ENCODE results near the gene SNX20.
A peak's percentile ranks its signal among the peaks of the same experiment; 100 is the strongest.

The SNX20 gene

DNA sequence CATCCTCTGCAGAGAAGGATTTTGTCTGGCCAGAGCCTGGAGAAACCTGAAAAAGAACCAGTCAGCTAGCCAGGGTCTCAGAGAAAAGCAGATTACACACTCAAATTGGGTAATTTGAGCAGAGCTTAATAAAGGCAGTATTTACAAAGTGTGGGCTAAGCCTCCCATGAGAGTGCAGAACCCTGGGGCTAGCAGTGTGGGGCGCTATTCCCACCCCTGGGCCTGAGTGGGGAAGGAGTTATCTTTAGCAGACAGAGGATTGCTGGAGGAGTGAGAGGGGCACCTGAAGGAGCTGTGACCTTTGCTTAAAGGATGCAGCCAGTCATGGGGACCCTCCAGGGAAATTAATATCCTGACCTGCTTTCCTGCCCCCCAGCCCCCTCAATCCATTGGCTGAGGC lies 46.2 kb downstream of the SNX20 start:
- DNase-seq (ENCODE audit: low read depth), result no peak

GRCh38 chr16:50634090-50634489 lies 47.0 kb downstream of the SNX20 start:
- no peak for DNase-seq (ENCODE audit: low read depth)

DNA sequence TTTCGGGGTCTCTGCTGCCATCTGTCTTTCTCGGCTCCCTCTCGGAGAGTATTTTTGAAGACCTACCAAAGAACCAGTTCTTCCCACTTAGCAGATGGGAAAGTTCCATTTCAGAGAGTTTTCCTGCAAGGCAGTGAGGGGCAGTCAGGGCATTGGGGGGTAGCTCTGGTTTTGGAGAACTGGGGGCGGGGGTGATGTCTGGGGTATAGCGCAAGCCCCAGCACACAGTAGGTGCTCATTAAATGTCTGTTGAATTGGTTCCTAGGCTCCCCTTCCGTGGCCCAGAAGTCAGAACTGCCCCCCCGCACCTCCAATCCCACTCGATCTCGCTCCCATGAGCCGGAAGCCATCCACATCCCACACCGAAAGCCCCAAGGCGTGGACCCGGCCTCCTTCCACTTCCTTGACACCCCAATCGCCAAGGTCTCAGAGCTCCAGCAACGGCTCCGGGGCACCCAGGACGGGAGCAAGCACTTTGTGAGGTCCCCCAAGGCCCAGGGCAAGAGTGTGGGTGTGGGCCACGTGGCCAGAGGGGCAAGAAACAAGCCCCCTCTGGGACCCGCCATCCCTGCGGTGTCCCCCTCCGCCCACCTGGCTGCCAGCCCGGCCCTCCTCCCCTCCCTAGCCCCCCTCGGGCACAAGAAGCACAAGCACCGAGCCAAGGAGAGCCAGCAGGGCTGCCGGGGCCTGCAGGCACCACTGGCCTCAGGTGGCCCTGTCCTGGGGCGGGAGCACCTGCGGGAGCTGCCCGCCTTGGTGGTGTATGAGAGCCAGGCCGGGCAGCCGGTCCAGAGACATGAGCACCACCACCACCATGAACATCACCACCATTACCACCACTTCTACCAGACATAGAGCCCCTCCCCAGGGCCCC lies 47.9 kb downstream of the SNX20 start:
- no peak for DNase-seq (ENCODE audit: low read depth)

DNA sequence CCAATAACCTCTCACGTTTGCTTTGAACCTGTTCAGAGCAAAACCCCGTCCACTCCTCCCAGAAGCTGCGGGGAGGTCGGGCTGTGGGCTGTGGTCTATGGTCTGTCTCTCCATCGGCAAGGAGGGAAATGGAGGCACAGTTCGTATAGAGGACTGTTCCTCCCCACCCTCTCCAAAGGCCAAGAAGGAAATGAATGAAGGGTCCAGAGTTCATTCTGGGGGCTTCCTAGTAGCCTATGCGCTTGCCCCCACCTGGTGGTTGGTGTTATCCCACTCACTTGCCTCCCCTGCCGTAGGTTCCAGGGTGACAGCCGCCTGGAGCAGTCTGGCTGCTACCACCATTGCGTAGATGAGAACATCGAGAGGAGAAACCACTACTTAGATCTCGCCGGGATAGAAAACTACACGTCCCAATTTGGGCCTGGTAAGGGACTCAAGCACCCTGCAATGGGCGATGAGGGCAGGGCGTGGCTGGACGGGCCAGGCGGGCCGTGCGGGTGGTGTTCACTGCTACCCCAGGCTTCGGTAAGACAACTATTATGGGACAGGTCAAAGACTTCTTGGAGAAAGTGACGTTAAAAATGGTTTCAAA lies 49.0 kb downstream of the SNX20 start:
- DNase-seq (ENCODE audit: low read depth), result no peak

GRCh38 chr16:50631249-50631984 lies 49.7 kb downstream of the SNX20 start:
- DNase-seq (ENCODE audit: low read depth), result no peak

GRCh38 chr16:50630394-50631020 lies 50.6 kb downstream of the SNX20 start:
- no peak for DNase-seq (ENCODE audit: low read depth)

GRCh38 chr16:50629334-50629733 lies 51.8 kb downstream of the SNX20 start:
- DNase-seq (ENCODE audit: low read depth), result no peak

GRCh38 chr16:50628156-50628802 lies 52.8 kb downstream of the SNX20 start:
- no peak for DNase-seq (ENCODE audit: low read depth)

GRCh38 chr16:50627419-50627818 lies 53.7 kb downstream of the SNX20 start:
- peak; percentile 46 for DNase-seq (ENCODE audit: low read depth)

DNA sequence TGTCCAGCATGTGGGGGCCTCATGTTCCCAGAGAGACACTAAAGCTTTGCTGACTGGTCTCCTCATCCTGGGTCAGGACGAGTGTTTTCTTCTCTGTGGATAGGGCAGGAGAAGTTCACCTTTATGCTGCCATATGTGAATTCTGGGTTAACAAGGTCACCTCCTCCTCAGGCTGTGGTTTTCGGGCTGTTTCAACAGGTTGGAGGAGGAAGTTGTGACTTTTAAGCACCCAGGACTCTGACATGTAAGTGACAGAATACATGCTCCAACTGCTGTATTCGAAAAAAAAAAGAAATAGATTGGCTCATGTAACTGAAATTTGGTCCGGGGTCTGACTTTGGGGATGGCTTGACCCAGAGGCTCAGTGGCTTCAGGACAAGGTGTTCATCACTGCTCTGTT lies 54.2 kb downstream of the SNX20 start:
- DNase-seq (ENCODE audit: low read depth), result no peak

GRCh38 chr16:50625374-50625773 lies 55.7 kb downstream of the SNX20 start:
- DNase-seq (ENCODE audit: low read depth), result no peak

- no peak for DNase-seq (ENCODE audit: low read depth)
Measured at GRCh38 chr16:50624449-50624970, 56.6 kb downstream of the SNX20 start.

DNA sequence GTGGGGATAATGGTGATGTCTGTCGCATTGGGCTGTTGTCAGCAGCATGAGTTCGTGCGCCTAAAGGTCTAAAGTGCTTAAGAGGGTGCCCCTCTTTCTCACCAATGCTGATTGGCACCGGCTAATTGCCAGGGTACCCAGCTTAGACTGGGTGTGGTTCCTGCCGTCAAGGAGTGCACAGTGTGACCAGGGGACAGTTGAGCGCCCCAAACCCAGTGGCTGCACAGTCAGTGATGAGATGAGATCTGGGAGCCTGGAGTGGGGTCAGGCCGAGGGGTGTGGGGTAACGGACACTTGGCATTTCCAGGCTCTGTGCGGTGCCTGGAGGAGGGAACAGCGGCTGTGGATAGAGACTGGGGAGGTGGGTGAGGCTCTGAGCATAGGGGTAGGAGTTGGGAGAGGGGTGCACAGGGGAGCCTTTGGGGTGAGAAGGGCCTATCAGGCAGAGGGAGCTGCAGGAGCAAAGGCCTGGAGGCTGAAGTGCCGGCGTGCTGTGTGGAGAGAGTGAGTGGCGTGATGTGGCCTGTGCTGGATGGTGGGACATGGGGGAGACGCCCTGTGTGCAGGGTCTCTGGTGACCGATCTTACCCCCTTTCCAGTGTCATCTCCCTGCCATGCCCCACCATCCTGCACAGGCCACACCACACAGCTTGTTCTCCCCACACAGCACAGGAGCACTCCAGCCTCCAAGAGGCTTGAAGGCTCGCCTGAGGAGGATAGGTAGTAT lies 58.3 kb downstream of the SNX20 start:
- DNase-seq (ENCODE audit: low read depth), result no peak

DNA sequence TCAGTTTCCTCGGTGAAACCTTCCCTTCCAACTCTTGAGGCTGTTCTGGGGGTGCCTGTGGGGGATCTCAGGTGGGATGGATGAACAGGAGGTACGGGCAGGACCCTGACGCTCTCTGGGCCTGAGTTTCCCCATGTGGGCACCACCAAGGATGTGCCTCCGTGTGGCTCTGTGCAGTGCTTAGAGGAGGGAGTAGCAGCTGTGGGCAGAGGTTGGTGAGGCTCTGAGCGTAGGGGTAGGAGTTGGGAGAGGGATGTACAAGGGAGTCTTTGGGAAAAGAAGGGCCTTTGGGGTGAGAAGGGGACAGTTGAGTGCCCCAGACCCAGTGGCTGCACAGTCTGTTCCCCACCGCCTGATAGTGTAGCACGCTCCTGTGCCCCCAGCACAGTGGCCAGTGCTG lies 59.1 kb downstream of the SNX20 start:
- DNase-seq (ENCODE audit: low read depth), result no peak

Measured in EH (cell line).